ENCODE measurements around the gene TFAP2C. TPM values are rescaled to one million over a fixed set of nuclear protein-coding genes. Genes with fewer than 3 reads are reported as not detected.
A peak's percentile ranks its signal among the peaks of the same experiment; 100 is the strongest.

TFAP2C gene
- total RNA-seq = 10 to 100 TPM in 2 of 4 donors, 1 to 10 TPM in 2; 2.7 to 13.7 (median 7.2) TPM

DNA sequence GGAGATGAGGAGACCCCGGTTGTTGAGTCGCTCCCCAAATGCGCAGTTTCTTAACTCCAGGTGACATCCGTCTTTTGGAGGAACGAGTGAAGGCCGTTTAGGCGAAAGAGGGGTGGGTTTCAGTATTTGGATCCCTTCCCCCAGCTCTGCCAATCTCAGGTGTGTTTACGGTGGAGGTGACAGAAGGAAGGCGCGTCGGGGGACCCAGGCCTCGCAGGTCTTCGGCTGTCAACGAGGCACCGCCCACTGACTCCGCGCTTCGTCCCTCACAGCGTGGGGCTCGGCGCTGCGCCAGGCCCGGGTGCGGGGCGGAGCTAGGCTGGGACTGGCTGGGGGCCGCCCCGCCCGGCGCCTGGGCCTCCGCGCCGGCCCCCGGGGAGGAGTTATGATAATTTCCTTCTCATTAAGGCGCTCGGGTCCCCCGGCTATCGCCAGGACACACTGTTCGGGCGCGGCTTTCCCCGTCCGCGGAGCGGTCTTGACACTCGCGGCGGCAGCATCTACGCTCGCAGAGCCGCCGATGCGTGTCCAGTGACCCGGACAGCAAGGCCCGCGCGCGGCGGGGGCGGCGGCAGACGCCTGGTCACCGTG, at the start of gene TFAP2C:
Gene TFAP2C (plus strand): TSS at position 434 of the 591 bp plus-strand sequence. CDS start 239 bp downstream, outside the sequence.
- TF ChIP-seq, protein P1, sequence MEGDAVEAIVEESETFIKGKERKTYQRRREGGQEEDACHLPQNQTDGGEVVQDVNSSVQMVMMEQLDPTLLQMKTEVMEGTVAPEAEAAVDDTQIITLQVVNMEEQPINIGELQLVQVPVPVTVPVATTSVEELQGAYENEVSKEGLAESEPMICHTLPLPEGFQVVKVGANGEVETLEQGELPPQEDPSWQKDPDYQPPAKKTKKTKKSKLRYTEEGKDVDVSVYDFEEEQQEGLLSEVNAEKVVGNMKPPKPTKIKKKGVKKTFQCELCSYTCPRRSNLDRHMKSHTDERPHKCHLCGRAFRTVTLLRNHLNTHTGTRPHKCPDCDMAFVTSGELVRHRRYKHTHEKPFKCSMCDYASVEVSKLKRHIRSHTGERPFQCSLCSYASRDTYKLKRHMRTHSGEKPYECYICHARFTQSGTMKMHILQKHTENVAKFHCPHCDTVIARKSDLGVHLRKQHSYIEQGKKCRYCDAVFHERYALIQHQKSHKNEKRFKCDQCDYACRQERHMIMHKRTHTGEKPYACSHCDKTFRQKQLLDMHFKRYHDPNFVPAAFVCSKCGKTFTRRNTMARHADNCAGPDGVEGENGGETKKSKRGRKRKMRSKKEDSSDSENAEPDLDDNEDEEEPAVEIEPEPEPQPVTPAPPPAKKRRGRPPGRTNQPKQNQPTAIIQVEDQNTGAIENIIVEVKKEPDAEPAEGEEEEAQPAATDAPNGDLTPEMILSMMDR (IDR thresholded peaks at IDR 0.05) = no peak
- ATAC-seq (ENCODE audit: low FRiP score) (peak; percentile 77), DNase-seq (ENCODE audit: low spot score) (peak; percentile 63)

DNA sequence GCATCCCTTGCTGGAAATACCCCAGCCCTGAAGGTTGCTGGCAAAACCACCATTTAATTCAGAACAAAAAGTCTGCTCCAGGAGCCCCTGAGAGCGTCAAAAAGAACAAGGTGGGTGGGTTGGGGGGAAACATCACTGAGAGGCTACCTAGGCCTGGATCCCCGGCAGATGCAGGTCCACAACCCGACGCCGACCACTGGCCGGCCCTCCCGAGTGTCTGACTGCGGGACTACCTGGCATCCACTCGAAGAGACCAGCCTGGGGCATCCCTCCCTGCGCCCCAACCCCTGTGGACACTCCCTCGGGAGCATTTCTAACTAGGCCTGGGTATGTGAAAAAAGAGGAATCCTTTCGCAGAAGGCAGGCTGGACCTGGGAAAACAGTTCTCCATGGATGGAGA, 48.9 kb upstream of the TFAP2C start:
- TF ChIP-seq, protein P1 (IDR thresholded peaks at IDR 0.05) = no peak
- DNase-seq (ENCODE audit: low spot score) = no peak

DNA sequence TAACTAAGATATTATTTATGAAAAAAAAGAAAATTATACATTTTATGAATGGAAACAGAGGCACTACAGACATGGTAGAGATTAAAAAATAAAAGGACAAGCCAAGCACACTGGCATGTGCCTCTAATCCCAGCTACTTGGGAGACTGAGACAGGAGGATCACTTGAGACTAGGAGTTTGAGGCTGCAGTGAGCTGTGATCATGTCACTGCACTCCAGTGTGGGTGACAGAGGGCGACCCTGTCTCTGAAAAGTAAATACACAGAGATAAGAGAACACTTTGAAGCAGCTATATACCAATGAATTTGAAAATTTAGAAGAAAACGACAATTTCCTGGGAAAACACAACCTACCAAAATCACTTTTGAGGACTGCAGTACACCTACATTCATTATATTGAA, 47.4 kb upstream of the TFAP2C start:
- TF ChIP-seq, protein P1 (IDR thresholded peaks at IDR 0.05) = no peak
- ATAC-seq (ENCODE audit: low FRiP score) = no peak
- DNase-seq (ENCODE audit: low spot score) = no peak

More for the DNA sequence above, 48.9 kb upstream of the TFAP2C start:
- ATAC-seq (ENCODE audit: low FRiP score) = no peak

GRCh38 chr20:56582542-56582941, 46.6 kb upstream of the TFAP2C start:
- DNase-seq (ENCODE audit: low spot score) = no peak
- TF ChIP-seq, protein P1 (IDR thresholded peaks at IDR 0.05) = no peak
- no peak for ATAC-seq (ENCODE audit: low FRiP score)

GRCh38 chr20:56584916-56585315, 44.2 kb upstream of the TFAP2C start:
- DNase-seq (ENCODE audit: low spot score) (no peak), ATAC-seq (ENCODE audit: low FRiP score) (no peak)
- TF ChIP-seq, protein P1 (IDR thresholded peaks at IDR 0.05) = no peak

- no peak for ATAC-seq (ENCODE audit: low FRiP score)
- TF ChIP-seq, protein P1 (IDR thresholded peaks at IDR 0.05) = no peak
- no peak for DNase-seq (ENCODE audit: low spot score)
Measured at GRCh38 chr20:56587307-56588041, 41.6 kb upstream of the TFAP2C start.

DNA sequence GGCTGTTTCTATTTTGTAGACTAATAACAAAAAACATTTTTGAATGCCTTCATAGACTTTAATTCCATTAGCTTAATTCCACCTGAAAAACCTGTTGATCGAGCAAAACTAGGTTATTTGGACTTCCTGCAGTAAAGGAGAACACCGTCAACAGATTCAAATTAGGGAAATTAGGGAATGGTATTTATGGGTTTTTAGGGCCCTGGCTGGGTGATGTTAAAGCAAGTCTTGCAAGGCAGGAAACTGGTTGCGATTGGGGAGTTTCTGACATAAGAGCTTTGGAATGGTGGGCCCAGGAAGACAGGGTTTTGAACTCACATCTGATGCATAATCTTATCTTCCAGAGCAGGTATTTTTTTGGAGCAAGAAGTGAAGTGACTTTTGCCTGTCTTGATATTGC, 40.1 kb upstream of the TFAP2C start:
- TF ChIP-seq, protein P1 (IDR thresholded peaks at IDR 0.05) = no peak
- DNase-seq (ENCODE audit: low spot score) (no peak), ATAC-seq (ENCODE audit: low FRiP score) (no peak)

Data from omental fat pad (tissue), 4 donors.